IMR-90 (cell line): Measurements from ENCODE around the gene TSEN34. TPM values are rescaled to one million over a fixed set of nuclear protein-coding genes. Genes with fewer than 3 reads are reported as not detected.

Experiments
- ATAC-seq: fragments of 200-7000 bp; cut with Tn5 transposase; 2 replicates; pipeline ENCODE4 v1.9.1; 2020; ENCODE audit warnings: low read depth, mild to moderate bottlenecking, moderate library complexity
- BruUV-seq: library from RNA; stranded (reverse); fragments of 400-500 nt; replicated peaks from 2 replicates; lab custom pipeline; 2021; lab: Mats Ljungman, UMichigan
- CTCF ChIA-PET: fragments of 300-600 bp; formaldehyde crosslinking; extraction: SDS; loops from one replicate; lab custom pipeline; 2021; ENCODE audit warnings: antibody characterized with exemption; lab: Yijun Ruan, JAX
- POLR2A ChIA-PET: fragments of 300-600 bp; sonication (Branson Sonifier 250); formaldehyde crosslinking; loops from one replicate; lab custom pipeline; 2022; ENCODE audit warnings: antibody characterized with exemption; ENCODE audit not compliant: unreplicated experiment; lab: Charles Lee
- DNase-seq: peaks from one replicate; pipeline ENCODE4 v3.0.0; 2013
- H2AFZ ChIP-seq: replicated peaks from 2 replicates; pipeline ENCODE3; 2013; ENCODE audit warnings: low read length, mild to moderate bottlenecking; ENCODE audit not compliant: poor library complexity
- H2AK5ac ChIP-seq: 2 replicates; pipeline ENCODE4 v1.6.1; 2013; ENCODE audit warnings: low read depth, low read length, inconsistent platforms
- H2AK9ac ChIP-seq: replicated peaks from 2 replicates; pipeline ENCODE3; 2013; ENCODE audit warnings: mild to moderate bottlenecking, low read depth, low read length, moderate library complexity; ENCODE audit not compliant: poor library complexity
- H2BK120ac ChIP-seq: 2 replicates; pipeline ENCODE4 v1.6.1; 2013; ENCODE audit warnings: low read depth, low read length, inconsistent platforms
- H2BK15ac ChIP-seq: 3 replicates; pipeline ENCODE4 v1.6.1; 2013; ENCODE audit warnings: low read depth, low read length, inconsistent platforms
- H2BK20ac ChIP-seq: 2 replicates; pipeline ENCODE4 v1.6.1; 2013; ENCODE audit warnings: low read depth, mild to moderate bottlenecking, inconsistent platforms, low read length, moderate library complexity
- H2BK5ac ChIP-seq: 2 replicates; pipeline ENCODE4 v1.6.1; 2013; ENCODE audit warnings: mild to moderate bottlenecking, low read depth, low read length, inconsistent platforms; ENCODE audit not compliant: poor library complexity, severe bottlenecking
- H3K14ac ChIP-seq: replicated peaks from 2 replicates; pipeline ENCODE4 v1.6.1; 2013; ENCODE audit warnings: low read depth, low read length, inconsistent platforms
- H3K18ac ChIP-seq: 2 replicates; pipeline ENCODE4 v1.6.1; 2013; ENCODE audit warnings: low read depth, low read length, control low read depth
- H3K23ac ChIP-seq: 2 replicates; pipeline ENCODE4 v1.6.1; 2013; ENCODE audit warnings: low read depth, low read length, inconsistent platforms
- H3K27ac ChIP-seq: 2 replicates; pipeline ENCODE4 v1.5.1; 2013; ENCODE audit warnings: mild to moderate bottlenecking, control low read depth, low read length; ENCODE audit not compliant: insufficient read depth
- H3K27me3 ChIP-seq: 2 replicates; pipeline ENCODE4 v1.6.1; 2013; ENCODE audit warnings: low read length; ENCODE audit not compliant: control insufficient read depth, insufficient read depth
- H3K36me3 ChIP-seq: 2 replicates; pipeline ENCODE4 v1.6.1; 2013; ENCODE audit warnings: low read length, mixed read lengths; ENCODE audit not compliant: control insufficient read depth, insufficient read depth
- H3K4ac ChIP-seq: 2 replicates; pipeline ENCODE4 v1.6.1; 2013; ENCODE audit warnings: low read depth, low read length, inconsistent platforms
- H3K4me1 ChIP-seq: 2 replicates; pipeline ENCODE4 v1.6.1; 2013; ENCODE audit warnings: low read length, mixed read lengths; ENCODE audit not compliant: control insufficient read depth, insufficient read depth
- H3K4me2 ChIP-seq: 2 replicates; pipeline ENCODE4 v1.6.1; 2013; ENCODE audit warnings: low read depth, mild to moderate bottlenecking, control low read depth, low read length, moderate library complexity
- H3K4me3 ChIP-seq: 2 replicates; pipeline ENCODE4 v1.5.1; 2013; ENCODE audit warnings: low read depth, mild to moderate bottlenecking, control low read depth, low read length, moderate library complexity; ENCODE audit not compliant: insufficient read depth
- H3K56ac ChIP-seq: 2 replicates; pipeline ENCODE4 v1.6.1; 2013; ENCODE audit warnings: low read length, inconsistent platforms; ENCODE audit not compliant: insufficient read depth; ENCODE audit errors: extremely low read depth
- H3K79me1 ChIP-seq, 2 experiments: 2 replicates each; pipeline ENCODE4 v1.6.1; 2013; ENCODE audit warnings: low read length in 2 of 2, inconsistent platforms in 1 of 2, low read depth in 1 of 2
- H3K9ac ChIP-seq: 2 replicates; pipeline ENCODE4 v1.6.1; 2013; ENCODE audit warnings: low read depth, low read length, control low read depth
- H3K9me1 ChIP-seq: 2 replicates; pipeline ENCODE4 v1.6.1; 2013; ENCODE audit warnings: low read length, inconsistent platforms; ENCODE audit not compliant: insufficient read depth
- H3K9me3 ChIP-seq: 2 replicates; pipeline ENCODE4 v1.6.1; 2013; ENCODE audit warnings: low read length; ENCODE audit not compliant: control insufficient read depth, insufficient read depth
- H4K20me1 ChIP-seq: 2 replicates; pipeline ENCODE4 v1.6.1; 2013; ENCODE audit warnings: low read length, inconsistent platforms; ENCODE audit not compliant: insufficient read depth
- H4K5ac ChIP-seq: 2 replicates; pipeline ENCODE4 v1.6.1; 2013; ENCODE audit warnings: mild to moderate bottlenecking, low read depth, low read length, control low read depth
- H4K8ac ChIP-seq, 2 experiments: 2 replicates each; pipeline ENCODE4 v1.6.1; 2013; ENCODE audit warnings: low read depth in 2 of 2, low read length in 2 of 2, control low read depth in 1 of 2, inconsistent platforms in 1 of 2
- H4K91ac ChIP-seq: 2 replicates; pipeline ENCODE4 v1.6.1; 2013; ENCODE audit warnings: low read depth, low read length, inconsistent platforms; ENCODE audit not compliant: insufficient read depth
- BHLHE40 ChIP-seq: fragments of 150-350 bp; IDR thresholded peaks from 2 replicates; pipeline ENCODE4 v1.6.1; 2016; ENCODE audit warnings: mild to moderate bottlenecking, low read depth, low read length
- MAFK ChIP-seq: IDR thresholded peaks from 2 replicates; pipeline ENCODE4 v1.6.1; 2012; ENCODE audit warnings: low read depth, low read length, improper control_type of control experiment
- MAZ ChIP-seq: IDR thresholded peaks from 2 replicates; pipeline ENCODE4 v1.6.1; 2012; ENCODE audit warnings: low read depth, mild to moderate bottlenecking, low read length, improper control_type of control experiment, moderate library complexity, borderline replicate concordance
- POLR2A ChIP-seq: IDR thresholded peaks from 2 replicates; pipeline ENCODE4 v1.6.1; 2012; ENCODE audit warnings: mild to moderate bottlenecking, low read depth, low read length
- RAD21 ChIP-seq: IDR thresholded peaks from 2 replicates; pipeline ENCODE4 v1.6.1; 2012; ENCODE audit warnings: low read length, improper control_type of control experiment
- RCOR1 ChIP-seq: IDR thresholded peaks from 2 replicates; pipeline ENCODE4 v1.6.1; 2012; ENCODE audit warnings: mild to moderate bottlenecking, low read length, improper control_type of control experiment; ENCODE audit not compliant: insufficient replicate concordance
- RFX5 ChIP-seq: IDR thresholded peaks from 2 replicates; pipeline ENCODE4 v1.8.0; 2012; ENCODE audit warnings: low read depth, mild to moderate bottlenecking, low read length, moderate library complexity
- SMC3 ChIP-seq: fragments of 150-350 bp; IDR thresholded peaks from 2 replicates; pipeline ENCODE4 v1.6.1; 2016; ENCODE audit warnings: low read depth, mild to moderate bottlenecking, antibody characterized with exemption, low read length, moderate library complexity
- WGBS, 2 experiments: methylation state at CpG; one replicate each; pipeline versions ENCODE4 v1.1.5 to v1.1.7; 2013; ENCODE audit warnings: missing lambda C conversion rate in 2 of 2; ENCODE audit not compliant: insufficient read length in 1 of 2; ENCODE audit errors: extremely low coverage in 2 of 2; 5-methylcytosine and 5-hydroxymethylcytosine counted together
- dilution Hi-C: fragments of 300-500 bp; cut with HindIII; formaldehyde crosslinking; loops from one replicate; pipeline ENCODE4 v1.14.3; 2018; ENCODE audit warnings: low sequenced_read_pairs; ENCODE audit not compliant: unreplicated experiment
- in situ Hi-C: fragments of 300-500 bp; cut with MboI; formaldehyde crosslinking; loops from 3 replicates; pipeline ENCODE4 v1.14.3; 2019; ENCODE audit warnings: low sequenced_read_pairs, inconsistent platforms, mixed read lengths
- intact Hi-C: fragments of 100-400 bp; cut with micrococcal nuclease; formaldehyde crosslinking; loops from 2 replicates; pipeline ENCODE4 v1.10.0; 2022
- polyA plus RNA-seq, 3 experiments: library from polyadenylated mRNA; depleted of rRNA; stranded (reverse); fragments of >200 nt; gene quantifications; 2 replicates each; pipeline ENCODE4 v1.2.3, GENCODE V29; 2012; ENCODE audit warnings: low replicate concordance in 1 of 3
- total RNA-seq: library from RNA; depleted of rRNA; stranded (reverse); fragments of >200 nt; gene quantifications from 2 replicates; pipeline ENCODE4 v1.2.3, GENCODE V29; 2012
- TF ChIP-seq, protein P1 (sequence below): fragments of 150-350 bp; IDR thresholded peaks from 2 replicates; pipeline ENCODE4 v1.6.1; 2016; ENCODE audit warnings: low read depth, mild to moderate bottlenecking, low read length, moderate library complexity, borderline replicate concordance
- TF ChIP-seq, protein P2 (sequence below): conservative IDR thresholded peaks from 2 replicates; pipeline ENCODE4 v1.5.1; 2012; ENCODE audit warnings: mild to moderate bottlenecking, low read depth, low read length, improper control_type of control experiment
- TF ChIP-seq, protein P3 (sequence below): fragments of 150-350 bp; IDR thresholded peaks from 2 replicates; pipeline ENCODE4 v1.6.1; 2017; ENCODE audit warnings: mild to moderate bottlenecking, antibody characterized with exemption, low read length, low read depth

Gene TSEN34
- total and polyA plus RNA-seq, 2 of the 4 experiments (the other 2 are of a cell fraction) = 32.1 to 69.4 TPM

DNA sequence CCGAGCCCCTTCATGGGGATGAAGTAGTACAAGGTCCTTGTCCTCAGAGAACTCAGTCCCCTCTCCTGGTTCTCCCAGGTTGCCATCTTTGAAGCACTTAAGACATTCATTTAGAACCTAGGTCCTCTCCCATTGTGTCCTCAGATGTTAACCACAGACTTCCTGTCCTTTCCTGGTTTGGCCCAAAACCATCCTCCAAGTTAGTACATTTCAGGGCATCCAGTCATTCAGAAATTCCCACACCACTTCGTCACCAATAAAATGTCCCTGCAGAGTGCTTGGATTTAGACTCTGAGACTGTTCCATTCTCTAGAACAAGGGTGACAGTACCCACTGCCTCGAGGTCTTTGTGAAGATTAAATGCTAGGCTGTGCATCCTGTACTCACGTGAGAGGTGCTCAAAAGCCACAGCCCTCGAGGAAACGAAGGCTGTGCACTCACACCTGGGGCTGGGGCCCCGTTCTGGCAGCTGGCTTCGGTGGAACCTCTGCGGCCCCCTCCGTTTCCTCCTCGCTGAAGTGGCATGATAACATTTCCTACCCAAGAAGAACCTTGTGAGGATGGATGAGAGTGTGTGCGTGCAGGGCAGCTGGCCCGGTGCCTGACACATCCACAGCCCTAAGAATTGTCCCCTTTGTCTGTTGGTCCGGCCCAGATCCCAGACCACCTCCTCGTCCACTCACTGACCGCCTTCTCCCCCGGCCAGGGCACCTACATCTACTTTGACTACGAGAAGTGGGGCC lies 36.3 kb upstream of the TSEN34 start:
- Histone ChIP-seq H3K79me1 (peaks cover 10 to 32% of the 10 kb centered on the region in 2 experiments; a peak in 3 of 4 replicates), H3K9ac (no peak overlapping the region), H2BK5ac (no peak overlapping the region), H2AK9ac (no peak overlapping the region), H3K9me1 (no peaks in the 10 kb centered on the region; the same call in 1 of the 2 replicates), H2AFZ (no peak overlapping the region), H3K14ac (no peak overlapping the region), H3K27me3 (no peaks in the 10 kb centered on the region), H4K20me1 (peaks cover 7% of the 10 kb centered on the region; the same call in 1 of the 2 replicates), H4K91ac (no peak overlapping the region), H3K56ac (no peak overlapping the region), H3K4ac (no peak overlapping the region), H4K5ac (no peak overlapping the region), H3K4me3 (no peak overlapping the region), H4K8ac (no peak overlapping the region), H3K36me3 (peaks cover 60% of the 10 kb centered on the region), H3K4me1 (peaks cover 6% of the 10 kb centered on the region), H3K9me3 (no peaks in the 10 kb centered on the region), H2BK120ac (no peak overlapping the region), H3K23ac (no peak overlapping the region), H2BK15ac (no peak overlapping the region), H2AK5ac (no peak overlapping the region), H3K4me2 (no peak overlapping the region), H3K27ac (no peak overlapping the region), H3K18ac (no peak overlapping the region), H2BK20ac (no peak overlapping the region)
- WGBS, 2 experiments = 88% methylated on average over 8 of the region's 18 CpGs; no CpG with 5 or more reads in 1 of the 2 experiments
- intact Hi-C loops = loop anchor here (5.0 kb wide), 1 partner anchor 1128 kb away; the partner anchor contains the start of genes BRSK1 and HSPBP1
- CTCF ChIA-PET = no interaction called here
- DNase-seq (no peak), ATAC-seq (no peak)
- dilution Hi-C loops = no loop called here
- TF ChIP-seq, protein P1, sequence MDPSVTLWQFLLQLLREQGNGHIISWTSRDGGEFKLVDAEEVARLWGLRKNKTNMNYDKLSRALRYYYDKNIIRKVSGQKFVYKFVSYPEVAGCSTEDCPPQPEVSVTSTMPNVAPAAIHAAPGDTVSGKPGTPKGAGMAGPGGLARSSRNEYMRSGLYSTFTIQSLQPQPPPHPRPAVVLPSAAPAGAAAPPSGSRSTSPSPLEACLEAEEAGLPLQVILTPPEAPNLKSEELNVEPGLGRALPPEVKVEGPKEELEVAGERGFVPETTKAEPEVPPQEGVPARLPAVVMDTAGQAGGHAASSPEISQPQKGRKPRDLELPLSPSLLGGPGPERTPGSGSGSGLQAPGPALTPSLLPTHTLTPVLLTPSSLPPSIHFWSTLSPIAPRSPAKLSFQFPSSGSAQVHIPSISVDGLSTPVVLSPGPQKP = no peak
- no peak for TF ChIP-seq SMC3
- TF ChIP-seq MAFK = no peak
- TF ChIP-seq POLR2A = no peak
- no peak for TF ChIP-seq MAZ
- TF ChIP-seq, protein P2, sequence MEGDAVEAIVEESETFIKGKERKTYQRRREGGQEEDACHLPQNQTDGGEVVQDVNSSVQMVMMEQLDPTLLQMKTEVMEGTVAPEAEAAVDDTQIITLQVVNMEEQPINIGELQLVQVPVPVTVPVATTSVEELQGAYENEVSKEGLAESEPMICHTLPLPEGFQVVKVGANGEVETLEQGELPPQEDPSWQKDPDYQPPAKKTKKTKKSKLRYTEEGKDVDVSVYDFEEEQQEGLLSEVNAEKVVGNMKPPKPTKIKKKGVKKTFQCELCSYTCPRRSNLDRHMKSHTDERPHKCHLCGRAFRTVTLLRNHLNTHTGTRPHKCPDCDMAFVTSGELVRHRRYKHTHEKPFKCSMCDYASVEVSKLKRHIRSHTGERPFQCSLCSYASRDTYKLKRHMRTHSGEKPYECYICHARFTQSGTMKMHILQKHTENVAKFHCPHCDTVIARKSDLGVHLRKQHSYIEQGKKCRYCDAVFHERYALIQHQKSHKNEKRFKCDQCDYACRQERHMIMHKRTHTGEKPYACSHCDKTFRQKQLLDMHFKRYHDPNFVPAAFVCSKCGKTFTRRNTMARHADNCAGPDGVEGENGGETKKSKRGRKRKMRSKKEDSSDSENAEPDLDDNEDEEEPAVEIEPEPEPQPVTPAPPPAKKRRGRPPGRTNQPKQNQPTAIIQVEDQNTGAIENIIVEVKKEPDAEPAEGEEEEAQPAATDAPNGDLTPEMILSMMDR = no peak
- TF ChIP-seq RFX5 = no peak
- no peak for TF ChIP-seq BHLHE40
- TF ChIP-seq, protein P3, sequence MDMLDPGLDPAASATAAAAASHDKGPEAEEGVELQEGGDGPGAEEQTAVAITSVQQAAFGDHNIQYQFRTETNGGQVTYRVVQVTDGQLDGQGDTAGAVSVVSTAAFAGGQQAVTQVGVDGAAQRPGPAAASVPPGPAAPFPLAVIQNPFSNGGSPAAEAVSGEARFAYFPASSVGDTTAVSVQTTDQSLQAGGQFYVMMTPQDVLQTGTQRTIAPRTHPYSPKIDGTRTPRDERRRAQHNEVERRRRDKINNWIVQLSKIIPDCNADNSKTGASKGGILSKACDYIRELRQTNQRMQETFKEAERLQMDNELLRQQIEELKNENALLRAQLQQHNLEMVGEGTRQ = no peak
- no peak for TF ChIP-seq RCOR1
- no peak for TF ChIP-seq RAD21
- POLR2A ChIA-PET = no interaction called here
- in situ Hi-C loops = no loop called here
- BruUV-seq = no TSS peak
